Measurements from ENCODE around the gene TMEM141.

TMEM141 gene

GRCh38 chr9:136826703-136827582 lies 35.8 kb downstream of the TMEM141 start:
- Histone ChIP-seq H2BK15ac (ENCODE audit: low read length) (no peak overlapping the region), H3K4ac (ENCODE audit: low read length) (no peak overlapping the region), H2BK5ac (ENCODE audit: low read length) (peak overlapping the region; percentile 39), H2AK5ac (ENCODE audit: low read depth, low read length) (no peak overlapping the region), H3K27ac (replicated peaks; ENCODE audit: low read length) (no peak overlapping the region), H2BK12ac (ENCODE audit: low read length) (no peak overlapping the region), H3K9me3 (replicated peaks in 1 of 2; ENCODE audit: control insufficient read depth in 2 of 2, insufficient read depth in 1 of 2, low read depth in 1 of 2, low read length in 2 of 2) (no peaks in the 10 kb centered on the region), H3K36me3 (replicated peaks in 1 of 2; ENCODE audit: control insufficient read depth in 2 of 2, insufficient read depth in 2 of 2, low read length in 2 of 2) (peaks cover 69 to 93% of the 10 kb centered on the region in 2 donors), H4K91ac (ENCODE audit: low read depth, low read length, poor library complexity) (no peak overlapping the region), H3K23ac (ENCODE audit: low read depth, low read length, poor library complexity) (no peak overlapping the region), H3K18ac (ENCODE audit: low read length) (no peak overlapping the region), H3K79me1 (ENCODE audit: low read depth, low read length) (peaks cover 16% of the 10 kb centered on the region), H2AFZ (ENCODE audit: low read length) (no peak overlapping the region), H3K27me3 (ENCODE audit: control insufficient read depth in 3 of 3, insufficient read depth in 3 of 3, low read depth in 1 of 3, low read length in 3 of 3) (no peaks in the 10 kb centered on the region), H3K4me2 (ENCODE audit: insufficient read depth, low read length, poor library complexity, severe bottlenecking) (no peak overlapping the region), H3K9ac (ENCODE audit: low read depth, low read length, poor library complexity) (no peak overlapping the region), H3K14ac (ENCODE audit: low read length) (peak overlapping the region; percentile 8), H3K4me1 (ENCODE audit: control insufficient read depth in 2 of 2, insufficient read depth in 1 of 2, low read depth in 1 of 2, low read length in 2 of 2) (peaks cover 0 to under 1% of the 10 kb centered on the region in 2 donors), H2BK120ac (ENCODE audit: low read depth, low read length) (no peak overlapping the region), H3K4me3 (ENCODE audit: low read length in 2 of 2) (no peak overlapping the region), H4K8ac (ENCODE audit: low read depth, low read length) (no peak overlapping the region)
- WGBS, 2 donors (ENCODE audit: extremely low coverage in 2 of 2, insufficient read length in 2 of 2, insufficient replicate concordance in 1 of 2), result no CpG with 5 or more reads among the region's 24 CpGs
- DNase-seq (ENCODE audit: low spot score), result no peak

GRCh38 chr9:136827794-136828473 lies 36.8 kb downstream of the TMEM141 start:
- Histone ChIP-seq H3K14ac (ENCODE audit: low read length) (no peak overlapping the region), H4K91ac (ENCODE audit: low read depth, low read length, poor library complexity) (no peak overlapping the region), H2AK5ac (ENCODE audit: low read depth, low read length) (no peak overlapping the region), H3K4ac (ENCODE audit: low read length) (no peak overlapping the region), H3K9me3 (replicated peaks in 1 of 2; ENCODE audit: control insufficient read depth in 2 of 2, insufficient read depth in 1 of 2, low read depth in 1 of 2, low read length in 2 of 2) (no peaks in the 10 kb centered on the region), H3K18ac (ENCODE audit: low read length) (no peak overlapping the region), H2AFZ (ENCODE audit: low read length) (no peak overlapping the region), H3K27ac (replicated peaks; ENCODE audit: low read length) (no peak overlapping the region), H2BK120ac (ENCODE audit: low read depth, low read length) (no peak overlapping the region), H3K79me1 (ENCODE audit: low read depth, low read length) (peaks cover 12% of the 10 kb centered on the region), H3K4me3 (ENCODE audit: low read length in 2 of 2) (no peak overlapping the region), H3K4me1 (ENCODE audit: control insufficient read depth in 2 of 2, insufficient read depth in 1 of 2, low read depth in 1 of 2, low read length in 2 of 2) (no peaks in the 10 kb centered on the region), H3K9ac (ENCODE audit: low read depth, low read length, poor library complexity) (no peak overlapping the region), H3K36me3 (replicated peaks in 1 of 2; ENCODE audit: control insufficient read depth in 2 of 2, insufficient read depth in 2 of 2, low read length in 2 of 2) (peaks cover 77 to 96% of the 10 kb centered on the region in 2 donors), H3K23ac (ENCODE audit: low read depth, low read length, poor library complexity) (no peak overlapping the region), H2BK12ac (ENCODE audit: low read length) (no peak overlapping the region), H3K4me2 (ENCODE audit: insufficient read depth, low read length, poor library complexity, severe bottlenecking) (no peak overlapping the region), H3K27me3 (ENCODE audit: control insufficient read depth in 3 of 3, insufficient read depth in 3 of 3, low read depth in 1 of 3, low read length in 3 of 3) (no peaks in the 10 kb centered on the region), H2BK5ac (ENCODE audit: low read length) (no peak overlapping the region), H2BK15ac (ENCODE audit: low read length) (no peak overlapping the region), H4K8ac (ENCODE audit: low read depth, low read length) (no peak overlapping the region)
- WGBS, 2 donors (ENCODE audit: extremely low coverage in 2 of 2, insufficient read length in 2 of 2, insufficient replicate concordance in 1 of 2), result no CpG with 5 or more reads among the region's 14 CpGs
- no peak for DNase-seq (ENCODE audit: low spot score)

GRCh38 chr9:136828474-136829140 lies 37.5 kb downstream of the TMEM141 start:
- Histone ChIP-seq H2BK120ac (ENCODE audit: low read depth, low read length) (no peak overlapping the region), H3K79me1 (ENCODE audit: low read depth, low read length) (peaks cover 12% of the 10 kb centered on the region), H4K91ac (ENCODE audit: low read depth, low read length, poor library complexity) (no peak overlapping the region), H2BK12ac (ENCODE audit: low read length) (no peak overlapping the region), H2AK5ac (ENCODE audit: low read depth, low read length) (no peak overlapping the region), H3K9ac (ENCODE audit: low read depth, low read length, poor library complexity) (peak overlapping the region; percentile 21), H3K4me3 (ENCODE audit: low read length in 2 of 2) (no peak overlapping the region), H3K27ac (replicated peaks; ENCODE audit: low read length) (no peak overlapping the region), H3K4me1 (ENCODE audit: control insufficient read depth in 2 of 2, insufficient read depth in 1 of 2, low read depth in 1 of 2, low read length in 2 of 2) (no peaks in the 10 kb centered on the region), H3K4ac (ENCODE audit: low read length) (no peak overlapping the region), H2BK15ac (ENCODE audit: low read length) (no peak overlapping the region), H2BK5ac (ENCODE audit: low read length) (peak overlapping the region; percentile 90), H3K18ac (ENCODE audit: low read length) (no peak overlapping the region), H3K9me3 (replicated peaks in 1 of 2; ENCODE audit: control insufficient read depth in 2 of 2, insufficient read depth in 1 of 2, low read depth in 1 of 2, low read length in 2 of 2) (no peaks in the 10 kb centered on the region), H3K4me2 (ENCODE audit: insufficient read depth, low read length, poor library complexity, severe bottlenecking) (no peak overlapping the region), H3K27me3 (ENCODE audit: control insufficient read depth in 3 of 3, insufficient read depth in 3 of 3, low read depth in 1 of 3, low read length in 3 of 3) (no peaks in the 10 kb centered on the region), H3K14ac (ENCODE audit: low read length) (no peak overlapping the region), H3K36me3 (replicated peaks in 1 of 2; ENCODE audit: control insufficient read depth in 2 of 2, insufficient read depth in 2 of 2, low read length in 2 of 2) (peaks cover 75 to 89% of the 10 kb centered on the region in 2 donors), H4K8ac (ENCODE audit: low read depth, low read length) (no peak overlapping the region), H3K23ac (ENCODE audit: low read depth, low read length, poor library complexity) (peak overlapping the region; percentile 73), H2AFZ (ENCODE audit: low read length) (no peak overlapping the region)
- no peak for DNase-seq (ENCODE audit: low spot score)
- WGBS, 2 donors (ENCODE audit: extremely low coverage in 2 of 2, insufficient read length in 2 of 2, insufficient replicate concordance in 1 of 2), result no CpG with 5 or more reads among the region's 31 CpGs

GRCh38 chr9:136829412-136829811 lies 38.3 kb downstream of the TMEM141 start:
- no peak for DNase-seq (ENCODE audit: low spot score)
- Histone ChIP-seq H3K4ac (ENCODE audit: low read length) (no peak overlapping the region), H3K4me1 (ENCODE audit: control insufficient read depth in 2 of 2, insufficient read depth in 1 of 2, low read depth in 1 of 2, low read length in 2 of 2) (no peaks in the 10 kb centered on the region), H3K36me3 (replicated peaks in 1 of 2; ENCODE audit: control insufficient read depth in 2 of 2, insufficient read depth in 2 of 2, low read length in 2 of 2) (peaks cover 74 to 87% of the 10 kb centered on the region in 2 donors), H3K27ac (replicated peaks; ENCODE audit: low read length) (no peak overlapping the region), H4K8ac (ENCODE audit: low read depth, low read length) (no peak overlapping the region), H3K4me2 (ENCODE audit: insufficient read depth, low read length, poor library complexity, severe bottlenecking) (no peak overlapping the region), H3K9ac (ENCODE audit: low read depth, low read length, poor library complexity) (no peak overlapping the region), H3K18ac (ENCODE audit: low read length) (no peak overlapping the region), H4K91ac (ENCODE audit: low read depth, low read length, poor library complexity) (no peak overlapping the region), H3K27me3 (ENCODE audit: control insufficient read depth in 3 of 3, insufficient read depth in 3 of 3, low read depth in 1 of 3, low read length in 3 of 3) (no peaks in the 10 kb centered on the region), H2BK15ac (ENCODE audit: low read length) (no peak overlapping the region), H2AFZ (ENCODE audit: low read length) (no peak overlapping the region), H2AK5ac (ENCODE audit: low read depth, low read length) (no peak overlapping the region), H3K79me1 (ENCODE audit: low read depth, low read length) (peaks cover 12% of the 10 kb centered on the region), H2BK5ac (ENCODE audit: low read length) (no peak overlapping the region), H3K14ac (ENCODE audit: low read length) (no peak overlapping the region), H2BK12ac (ENCODE audit: low read length) (no peak overlapping the region), H2BK120ac (ENCODE audit: low read depth, low read length) (no peak overlapping the region), H3K4me3 (ENCODE audit: low read length in 2 of 2) (no peak overlapping the region), H3K9me3 (replicated peaks in 1 of 2; ENCODE audit: control insufficient read depth in 2 of 2, insufficient read depth in 1 of 2, low read depth in 1 of 2, low read length in 2 of 2) (no peaks in the 10 kb centered on the region), H3K23ac (ENCODE audit: low read depth, low read length, poor library complexity) (no peak overlapping the region)
- WGBS, 2 donors (ENCODE audit: extremely low coverage in 2 of 2, insufficient read length in 2 of 2, insufficient replicate concordance in 1 of 2), result no CpG with 5 or more reads among the region's 14 CpGs
